Endothelial cell of umbilical vein (primary cell): ENCODE measurements around the gene PRF1. TPM values are rescaled to one million over a fixed set of nuclear protein-coding genes. Genes with fewer than 3 reads are reported as not detected.

Experiments used
- BruUV-seq: library from RNA; stranded (reverse); fragments of 400-500 nt; replicated peaks from 2 replicates; lab custom pipeline; 2021; lab: Mats Ljungman, UMichigan
- CTCF ChIA-PET: fragments of 300-600, 350-600 bp; sonication (Branson Sonifier 250); formaldehyde crosslinking; loops from one replicate; lab custom pipeline; 2021; ENCODE audit warnings: antibody characterized with exemption, inconsistent platforms; lab: Charles Lee
- POLR2A ChIA-PET: fragments of 300-600, 350-600 bp; sonication (Branson Sonifier 250); formaldehyde crosslinking; loops from one replicate; lab custom pipeline; 2021; ENCODE audit warnings: antibody characterized with exemption, inconsistent platforms; lab: Charles Lee
- DNase-seq: peaks from one replicate; pipeline ENCODE4 v3.0.0-alpha.2; 2011; ENCODE audit warnings: low read depth, low spot score
- FAIRE-seq: peaks from 2 replicates; lab custom pipeline; 2011; peaks lifted over from hg19 to GRCh38; lab: Jason Lieb, UNC
- H2AFZ ChIP-seq: 2 replicates; pipeline ENCODE4 v1.6.0; 2012; ENCODE audit warnings: low read depth, low read length, control low read depth, inconsistent platforms
- H3K27ac ChIP-seq: 2 replicates; pipeline ENCODE4 v1.5.1; 2011; ENCODE audit warnings: low read depth, mild to moderate bottlenecking, control low read depth, low read length, moderate library complexity; ENCODE audit not compliant: insufficient read depth
- H3K27me3 ChIP-seq, 2 experiments: 2 replicates each; pipeline versions ENCODE4 v1.6.0 to v1.6.1; 2011; ENCODE audit warnings: low read length in 2 of 2, mixed read lengths in 1 of 2; ENCODE audit not compliant: control insufficient read depth in 2 of 2, insufficient read depth in 2 of 2
- H3K36me3 ChIP-seq, 2 experiments: 2 replicates in 1 of 2; 3 replicates in 1 of 2; pipeline ENCODE4 v1.5.1; 2011; ENCODE audit warnings: low read length in 2 of 2, mild to moderate bottlenecking in 1 of 2, moderate library complexity in 1 of 2; ENCODE audit not compliant: control insufficient read depth in 2 of 2, insufficient read depth in 2 of 2; ENCODE audit errors: extremely low read depth in 1 of 2
- H3K4me1 ChIP-seq: 3 replicates; pipeline ENCODE4 v1.5.1; 2011; ENCODE audit warnings: mild to moderate bottlenecking, low read length; ENCODE audit not compliant: control insufficient read depth, insufficient read depth; ENCODE audit errors: extremely low read depth
- H3K4me2 ChIP-seq: 2 replicates; pipeline ENCODE4 v1.6.1; 2011; ENCODE audit warnings: low read length, control low read depth, mixed read lengths; ENCODE audit not compliant: insufficient read depth
- H3K4me3 ChIP-seq, 3 experiments: fragments of 200-600 bp in 1 of 3; sonication (generic), shearing (Covaris generic) in 1 of 3; replicated peaks in 1 of 3; 2 replicates each; pipeline ENCODE4 v1.5.1; 2011 to 2016; ENCODE audit warnings: control low read depth in 3 of 3, low read length in 3 of 3, mild to moderate bottlenecking in 2 of 3, inconsistent platforms in 1 of 3, low read depth in 1 of 3, moderate library complexity in 1 of 3; ENCODE audit not compliant: insufficient read depth in 1 of 3
- H3K79me2 ChIP-seq: 2 replicates; pipeline ENCODE4 v1.6.0; 2012; ENCODE audit warnings: low read length, inconsistent platforms; ENCODE audit not compliant: control insufficient read depth, insufficient read depth
- H3K9ac ChIP-seq: replicated peaks from 2 replicates; pipeline ENCODE3; 2011; ENCODE audit warnings: low read length, control low read depth; ENCODE audit not compliant: insufficient read depth; ENCODE audit errors: extremely low read depth
- H3K9me1 ChIP-seq: replicated peaks from 3 replicates; pipeline ENCODE4 v1.6.0; 2011; ENCODE audit warnings: mild to moderate bottlenecking, low read length; ENCODE audit not compliant: control insufficient read depth, insufficient read depth; ENCODE audit errors: extremely low read depth
- H3K9me3 ChIP-seq: replicated peaks from 2 replicates; pipeline ENCODE4 v1.5.1; 2012; ENCODE audit warnings: low read length, inconsistent platforms; ENCODE audit not compliant: control insufficient read depth, insufficient read depth
- H4K20me1 ChIP-seq: replicated peaks from 2 replicates; pipeline ENCODE3; 2011; ENCODE audit warnings: mild to moderate bottlenecking, low read length; ENCODE audit not compliant: control insufficient read depth, insufficient read depth; ENCODE audit errors: extremely low read depth
- EZH2 ChIP-seq: IDR thresholded peaks from 2 replicates; pipeline ENCODE4 v1.6.1; 2012; ENCODE audit warnings: borderline replicate concordance, low read depth, mild to moderate bottlenecking, moderate library complexity, low read length, inconsistent platforms; ENCODE audit not compliant: severe bottlenecking
- FOS ChIP-seq: IDR thresholded peaks from 2 replicates; pipeline ENCODE4 v1.6.1; 2011; ENCODE audit warnings: mild to moderate bottlenecking, low read length, moderate library complexity, borderline replicate concordance; ENCODE audit not compliant: insufficient read depth
- GATA2 ChIP-seq: IDR thresholded peaks from 2 replicates; pipeline ENCODE4 v1.7.0; 2011; ENCODE audit warnings: low read depth, mild to moderate bottlenecking, moderate library complexity, mixed read lengths, low read length; ENCODE audit not compliant: insufficient read length, insufficient read depth
- JUN ChIP-seq: IDR thresholded peaks from 2 replicates; pipeline ENCODE4 v1.6.1; 2011; ENCODE audit warnings: borderline replicate concordance, low read depth; ENCODE audit not compliant: insufficient read length, insufficient read depth
- MYC ChIP-seq: IDR thresholded peaks from one replicate; pipeline ENCODE4 v1.6.1; 2011; ENCODE audit warnings: mild to moderate bottlenecking, low read depth, low read length
- POLR2A ChIP-seq: IDR thresholded peaks from 2 replicates; pipeline ENCODE4 v1.6.1; 2012; ENCODE audit warnings: low read depth, mild to moderate bottlenecking, control low read depth, low read length
- POLR2AphosphoS5 ChIP-seq: IDR thresholded peaks from 2 replicates; pipeline ENCODE4 v1.6.1; 2012; ENCODE audit warnings: low read depth, mild to moderate bottlenecking, control low read depth, low read length, moderate library complexity; ENCODE audit not compliant: insufficient read depth
- dilution Hi-C: fragments of 300-500 bp; cut with MboI; formaldehyde crosslinking; loops from one replicate; pipeline ENCODE4 v1.15.0; 2019; ENCODE audit warnings: low sequenced_read_pairs; ENCODE audit not compliant: extremely low pct_ligation_motif_present
- intact Hi-C: fragments of 100-400 bp; cut with micrococcal nuclease; formaldehyde crosslinking; loops from one replicate; pipeline ENCODE4 v1.10.0; 2022
- polyA plus RNA-seq, 4 experiments: library from polyadenylated mRNA; depleted of rRNA in 3 of 4; stranded (reverse) in 3 of 4; unstranded in 1 of 4; fragments of >200 nt; gene quantifications; 2 replicates each; pipeline versions ENCODE4 v1.2.1 to v1.2.3, GENCODE V29; 2011 to 2012; ENCODE audit warnings: missing spikeins in 1 of 4
- total RNA-seq: library from RNA; stranded (reverse); gene quantifications from 2 replicates; pipeline ENCODE4 v1.2.3, GENCODE V29; 2021
- TF ChIP-seq, protein P1 (sequence below), 2 donors: IDR thresholded peaks; 1 replicate in 1 of 2; 2 replicates in 1 of 2; pipeline ENCODE4 v1.5.1; 2011; ENCODE audit warnings: low read length in 2 of 2, mild to moderate bottlenecking in 2 of 2, moderate library complexity in 2 of 2, control low read depth in 1 of 2, inconsistent platforms in 1 of 2, low read depth in 1 of 2; ENCODE audit not compliant: insufficient read depth in 1 of 2; ENCODE audit errors: extremely low read depth in 1 of 2
- TF ChIP-seq, protein P2 (sequence below): IDR thresholded peaks from 2 replicates; pipeline ENCODE4 v1.6.1; 2011; ENCODE audit not compliant: insufficient read depth, insufficient read length

PRF1 gene
- total and polyA plus RNA-seq, 2 donors (not counting 3 experiments of a cell fraction or from before 2014, with no cell fraction given), result not detected

DNA sequence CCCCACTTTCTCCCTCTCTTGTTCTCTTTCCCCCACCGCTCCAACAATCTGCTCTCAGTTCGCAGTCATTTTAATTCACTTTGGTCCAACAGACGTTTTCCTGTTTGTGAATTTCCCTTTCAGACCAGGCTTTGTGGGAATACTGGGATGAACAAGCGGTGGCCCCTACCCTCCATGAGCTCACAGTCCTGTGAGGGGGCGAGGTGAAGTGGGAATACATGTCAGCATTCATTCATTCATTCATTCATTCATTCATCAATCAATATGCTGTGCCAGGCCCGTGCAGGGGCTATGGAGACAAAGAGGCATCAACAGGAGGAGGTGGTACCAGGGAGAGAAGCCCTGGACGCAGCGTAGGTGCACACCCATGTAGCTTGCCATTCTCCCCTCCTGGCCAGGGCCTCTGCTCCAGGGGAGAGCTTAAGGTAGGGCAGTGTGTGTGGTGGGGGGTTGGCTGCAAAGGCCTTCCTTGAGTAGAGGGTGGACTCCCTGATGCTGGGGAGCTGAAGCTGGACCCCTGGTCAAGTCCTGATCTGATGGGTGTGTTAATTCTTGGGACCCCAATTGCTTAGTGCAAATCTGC is 16.1 kb downstream of the PRF1 start:
- DNase-seq (no peak), FAIRE-seq (no peak)
- intact Hi-C loops, result no loop called here
- Histone ChIP-seq H3K9me1 (no peaks in the 10 kb centered on the region), H3K27me3 (peaks cover 4 to 7% of the 10 kb centered on the region in 2 experiments), H3K36me3 (no peaks in the 10 kb centered on the region), H3K9me3 (no peaks in the 10 kb centered on the region), H3K9ac (no peak overlapping the region), H3K27ac (no peak overlapping the region), H2AFZ (no peak overlapping the region), H4K20me1 (no peaks in the 10 kb centered on the region), H3K4me3 (no peak overlapping the region), H3K79me2 (no peaks in the 10 kb centered on the region), H3K4me1 (no peaks in the 10 kb centered on the region), H3K4me2 (no peak overlapping the region)
- no TSS peak for BruUV-seq
- dilution Hi-C loops, result no loop called here
- ChIA-PET CTCF (interaction anchor here (0.6 kb wide), 1 partner anchor 34 kb away, joined by 3 read pairs; no protein-coding TSS in a partner anchor), POLR2A (no interaction called here)
- TF ChIP-seq, protein P1, sequence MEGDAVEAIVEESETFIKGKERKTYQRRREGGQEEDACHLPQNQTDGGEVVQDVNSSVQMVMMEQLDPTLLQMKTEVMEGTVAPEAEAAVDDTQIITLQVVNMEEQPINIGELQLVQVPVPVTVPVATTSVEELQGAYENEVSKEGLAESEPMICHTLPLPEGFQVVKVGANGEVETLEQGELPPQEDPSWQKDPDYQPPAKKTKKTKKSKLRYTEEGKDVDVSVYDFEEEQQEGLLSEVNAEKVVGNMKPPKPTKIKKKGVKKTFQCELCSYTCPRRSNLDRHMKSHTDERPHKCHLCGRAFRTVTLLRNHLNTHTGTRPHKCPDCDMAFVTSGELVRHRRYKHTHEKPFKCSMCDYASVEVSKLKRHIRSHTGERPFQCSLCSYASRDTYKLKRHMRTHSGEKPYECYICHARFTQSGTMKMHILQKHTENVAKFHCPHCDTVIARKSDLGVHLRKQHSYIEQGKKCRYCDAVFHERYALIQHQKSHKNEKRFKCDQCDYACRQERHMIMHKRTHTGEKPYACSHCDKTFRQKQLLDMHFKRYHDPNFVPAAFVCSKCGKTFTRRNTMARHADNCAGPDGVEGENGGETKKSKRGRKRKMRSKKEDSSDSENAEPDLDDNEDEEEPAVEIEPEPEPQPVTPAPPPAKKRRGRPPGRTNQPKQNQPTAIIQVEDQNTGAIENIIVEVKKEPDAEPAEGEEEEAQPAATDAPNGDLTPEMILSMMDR (IDR thresholded peaks at IDR 0.05; ENCODE audit: extremely low read depth in 1 of 2, insufficient read depth in 1 of 2, low read depth in 1 of 2, low read length in 2 of 2), result no peak
- no peak for TF ChIP-seq JUN
- no peak for TF ChIP-seq EZH2
- no peak for TF ChIP-seq MYC
- no peak for TF ChIP-seq GATA2
- no peak for TF ChIP-seq POLR2AphosphoS5
- no peak for TF ChIP-seq FOS
- TF ChIP-seq, protein P2, sequence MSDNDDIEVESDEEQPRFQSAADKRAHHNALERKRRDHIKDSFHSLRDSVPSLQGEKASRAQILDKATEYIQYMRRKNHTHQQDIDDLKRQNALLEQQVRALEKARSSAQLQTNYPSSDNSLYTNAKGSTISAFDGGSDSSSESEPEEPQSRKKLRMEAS, result no peak
- TF ChIP-seq POLR2A, result no peak
